HCT116 (cell line): ENCODE results near the gene FAM131C. TPM values are rescaled to one million over a fixed set of nuclear protein-coding genes. Genes with fewer than 3 reads are reported as not detected.
"Not testable (repeated sequence)": the region's sequence is repeated elsewhere in the genome, so short reads cannot be mapped to it uniquely, and the experiment has no call there.

ENCODE experiments used
- ATAC-seq: fragments of 200-7000 bp; cut with Tn5 transposase; 2 replicates; pipeline ENCODE4 v1.9.1; 2020; ENCODE audit warnings: mild to moderate bottlenecking, moderate library complexity
- BruUV-seq: library from RNA; stranded (reverse); fragments of 400-500 nt; replicated peaks from 2 replicates; lab custom pipeline; 2021; lab: Mats Ljungman, UMichigan
- CTCF ChIA-PET: fragments of 300-600 bp; sonication (Branson Sonifier 250); formaldehyde crosslinking; loops from one replicate; lab custom pipeline; 2021; ENCODE audit warnings: antibody characterized with exemption; lab: Charles Lee
- POLR2A ChIA-PET: fragments of 300-600, 350-600 bp; sonication (Branson Sonifier 250); formaldehyde crosslinking; loops from one replicate; lab custom pipeline; 2021; ENCODE audit warnings: antibody characterized with exemption; lab: Charles Lee
- RAD21 ChIA-PET, 2 experiments: fragments of 300-600 bp; sonication (Branson Sonifier 250); formaldehyde crosslinking; loops; one replicate each; lab custom pipeline; 2023; ENCODE audit warnings: low total read pairs in 2 of 2; ENCODE audit not compliant: uncharacterized antibody in 2 of 2, unreplicated experiment in 2 of 2, low non-redundant PET in 1 of 2; lab: Charles Lee
- DNase-seq: peaks from one replicate; pipeline ENCODE4 v3.0.0-alpha.2; 2010; ENCODE audit warnings: low read depth, low spot score
- H2AFZ ChIP-seq: fragments of 200-600 bp; shearing (Covaris generic), sonication (generic); 2 replicates; pipeline ENCODE4 v1.6.1; 2017; ENCODE audit warnings: low read depth, mixed run types, mixed read lengths, antibody characterized with exemption, low read length; ENCODE audit not compliant: poor library complexity, severe bottlenecking
- H3K27ac ChIP-seq: 2 replicates; pipeline ENCODE4 v1.5.1; 2012; ENCODE audit warnings: low read depth, low read length
- H3K27me3 ChIP-seq: fragments of 200-600 bp; sonication (generic); 2 replicates; pipeline ENCODE4 v1.6.1; 2016; ENCODE audit warnings: mixed run types, low read length, mixed read lengths; ENCODE audit not compliant: insufficient read depth
- H3K36me3 ChIP-seq, 2 experiments: fragments of 200-500 bp in 1 of 2; fragments of 200-600 bp in 1 of 2; sonication (Bioruptor generic) in 1 of 2; sonication (generic) in 1 of 2; 2 replicates each; pipeline versions ENCODE4 v1.5.1 to v1.6.1; 2014 to 2016; ENCODE audit warnings: low read length in 2 of 2, inconsistent platforms in 1 of 2, mixed read lengths in 1 of 2, mixed run types in 1 of 2; ENCODE audit not compliant: insufficient read depth in 2 of 2, control insufficient read depth in 1 of 2
- H3K4me1 ChIP-seq, 2 experiments: fragments of 200-600 bp in 1 of 2; sonication (generic) in 1 of 2; 2 replicates each; pipeline versions ENCODE4 v1.5.1 to v1.6.1; 2012 to 2017; ENCODE audit warnings: low read length in 2 of 2, inconsistent platforms in 1 of 2, mild to moderate bottlenecking in 1 of 2, mixed read lengths in 1 of 2, mixed run types in 1 of 2, moderate library complexity in 1 of 2; ENCODE audit not compliant: insufficient read depth in 2 of 2, control insufficient read depth in 1 of 2
- H3K4me2 ChIP-seq: fragments of 200-600 bp; sonication (generic); 2 replicates; pipeline ENCODE4 v1.6.1; 2017; ENCODE audit warnings: mixed run types, low read length, mixed read lengths
- H3K4me3 ChIP-seq, 2 experiments: fragments of 200-600 bp in 1 of 2; sonication (generic) in 1 of 2; replicated peaks in 1 of 2; 2 replicates each; pipeline ENCODE4 v1.5.1; 2011 to 2016; ENCODE audit warnings: low read length in 2 of 2, control low read depth in 1 of 2, low read depth in 1 of 2, mild to moderate bottlenecking in 1 of 2, mixed read lengths in 1 of 2, mixed run types in 1 of 2
- H3K79me2 ChIP-seq: fragments of 200-600 bp; sonication (generic); 2 replicates; pipeline ENCODE4 v1.6.1; 2017; ENCODE audit warnings: mild to moderate bottlenecking, mixed run types, low read length, moderate library complexity, mixed read lengths; ENCODE audit not compliant: insufficient read depth
- H3K9ac ChIP-seq: fragments of 200-600 bp; sonication (generic); 2 replicates; pipeline ENCODE4 v1.6.1; 2016; ENCODE audit warnings: low read length, mixed read lengths
- H3K9me2 ChIP-seq: fragments of 200-600 bp; sonication (generic), shearing (Covaris generic); 2 replicates; pipeline ENCODE4 v1.6.1; 2017; ENCODE audit warnings: mixed run types, mild to moderate bottlenecking, moderate library complexity; ENCODE audit not compliant: insufficient read depth
- H3K9me3 ChIP-seq, 2 experiments: fragments of 200-500 bp in 1 of 2; fragments of 200-600 bp in 1 of 2; sonication (Bioruptor generic) in 1 of 2; sonication (generic) in 1 of 2; 2 replicates each; pipeline ENCODE4 v1.6.1; 2014 to 2017; ENCODE audit warnings: low read length in 2 of 2, mixed read lengths in 2 of 2, inconsistent platforms in 1 of 2, low read depth in 1 of 2, mild to moderate bottlenecking in 1 of 2, mixed run types in 1 of 2, moderate library complexity in 1 of 2; ENCODE audit not compliant: control insufficient read depth in 1 of 2, insufficient read depth in 1 of 2
- H4K20me1 ChIP-seq: fragments of 200-600 bp; sonication (generic), shearing (Covaris generic); 2 replicates; pipeline ENCODE4 v1.6.1; 2017; ENCODE audit warnings: mixed run types, mild to moderate bottlenecking, moderate library complexity; ENCODE audit not compliant: insufficient read depth
- CBX3 ChIP-seq: IDR thresholded peaks from 2 replicates; pipeline ENCODE4 v1.6.1; 2012; ENCODE audit warnings: low read depth
- EZH2 ChIP-seq: fragments of 200-600 bp; sonication (generic); IDR thresholded peaks from 2 replicates; pipeline ENCODE4 v1.6.1; 2017; ENCODE audit warnings: antibody characterized with exemption, mixed run types
- MAX ChIP-seq: IDR thresholded peaks from 2 replicates; pipeline ENCODE4 v1.6.1; 2012
- POLR2A ChIP-seq: IDR thresholded peaks from 2 replicates; pipeline ENCODE4 v1.7.0; 2011; ENCODE audit warnings: borderline replicate concordance; ENCODE audit not compliant: insufficient read depth, insufficient read length; ENCODE audit errors: extremely low read depth
- SIN3A ChIP-seq: IDR thresholded peaks from 2 replicates; pipeline ENCODE4 v1.6.1; 2012; ENCODE audit warnings: low read depth
- SP1 ChIP-seq: IDR thresholded peaks from 2 replicates; pipeline ENCODE4 v1.6.1; 2012; ENCODE audit warnings: low read depth
- TCF7L2 ChIP-seq: IDR thresholded peaks from 2 replicates; pipeline ENCODE4 v1.7.0; 2011; ENCODE audit warnings: borderline replicate concordance, inconsistent platforms; ENCODE audit not compliant: insufficient read depth, insufficient read length; ENCODE audit errors: extremely low read depth
- ZBTB33 ChIP-seq: IDR thresholded peaks from 2 replicates; pipeline ENCODE4 v1.6.1; 2011; ENCODE audit warnings: mild to moderate bottlenecking, low read length, moderate library complexity; ENCODE audit not compliant: insufficient replicate concordance; ENCODE audit errors: extremely low read depth
- ZNF274 ChIP-seq: fragments of 200-500 bp; sonication (Bioruptor generic); IDR thresholded peaks from 2 replicates; pipeline ENCODE4 v1.6.1; 2014; ENCODE audit warnings: mild to moderate bottlenecking, low read depth, low read length, inconsistent platforms
- intact Hi-C: fragments of 100-400 bp; cut with micrococcal nuclease; formaldehyde crosslinking; loops from 2 replicates; pipeline ENCODE4 v1.10.0; 2022
- total RNA-seq: library from RNA; stranded (reverse); gene quantifications from one replicate; pipeline ENCODE4 v1.2.1, GENCODE V29; 2021; ENCODE audit not compliant: unreplicated experiment
- TF ChIP-seq, protein P1 (sequence below), 3 experiments: fragments of 200-600 bp in 1 of 3; sonication (generic) in 1 of 3; IDR thresholded peaks in 2 of 3; conservative IDR thresholded peaks in 1 of 3; 2 replicates each; pipeline ENCODE4 v1.5.1; 2012 to 2017; ENCODE audit warnings: low read depth in 2 of 3, low read length in 2 of 3, antibody characterized with exemption in 1 of 3, borderline replicate concordance in 1 of 3, control low read depth in 1 of 3, mild to moderate bottlenecking in 1 of 3, mixed read lengths in 1 of 3, mixed run types in 1 of 3, moderate library complexity in 1 of 3; ENCODE audit not compliant: insufficient read depth in 1 of 3
- TF ChIP-seq, protein P2 (sequence below): IDR thresholded peaks from 2 replicates; pipeline ENCODE4 v1.6.1; 2012; ENCODE audit warnings: low read depth

The FAM131C gene
- total RNA-seq, 1 experiment from 2014 or later = 11.6 TPM

GRCh38 chr1:16029003-16029268 is 44.5 kb downstream of the FAM131C start:
- H3K4me3 ChIP-seq, POLR2A ChIA-PET, RAD21 ChIA-PET, CTCF ChIA-PET, BruUV-seq, H3K9ac ChIP-seq, H3K27me3 ChIP-seq, intact Hi-C loops, H4K20me1 ChIP-seq, ATAC-seq, H3K9me2 ChIP-seq, H3K9me3 ChIP-seq, H3K27ac ChIP-seq, H2AFZ ChIP-seq, H3K36me3 ChIP-seq, DNase-seq, H3K79me2 ChIP-seq, H3K4me2 ChIP-seq: not testable (repeated sequence)
- H3K4me1 ChIP-seq = peaks cover 2 to 18% of the 10 kb centered on the region in 2 experiments; a peak in 3 of 4 replicates

- Histone ChIP-seq H3K9me2 (no peaks in the 10 kb centered on the region), H3K36me3 (no peaks in the 10 kb centered on the region), H3K4me1 (peaks cover 2 to 18% of the 10 kb centered on the region in 2 experiments; a peak in 3 of 4 replicates), H3K27me3 (no peaks in the 10 kb centered on the region), H4K20me1 (no peaks in the 10 kb centered on the region), H3K27ac (no peak overlapping the region), H2AFZ (no peak overlapping the region), H3K9me3 (no peaks in the 10 kb centered on the region), H3K4me2 (no peak overlapping the region), H3K79me2 (no peaks in the 10 kb centered on the region), H3K9ac (no peak overlapping the region), H3K4me3 (no peak overlapping the region)
- ChIA-PET CTCF (no interaction called here), POLR2A (no interaction called here), RAD21 (no interaction called here)
- DNase-seq = no peak
- no peak for ATAC-seq
- intact Hi-C loops = no loop called here
- BruUV-seq = no TSS peak
- no peak for TF ChIP-seq CBX3
- no peak for TF ChIP-seq POLR2A
- TF ChIP-seq SP1 = no peak
- no peak for TF ChIP-seq TCF7L2
- no peak for TF ChIP-seq MAX
- TF ChIP-seq SIN3A = no peak
- no peak for TF ChIP-seq EZH2
- TF ChIP-seq ZNF274 = no peak
- TF ChIP-seq, protein P1, sequence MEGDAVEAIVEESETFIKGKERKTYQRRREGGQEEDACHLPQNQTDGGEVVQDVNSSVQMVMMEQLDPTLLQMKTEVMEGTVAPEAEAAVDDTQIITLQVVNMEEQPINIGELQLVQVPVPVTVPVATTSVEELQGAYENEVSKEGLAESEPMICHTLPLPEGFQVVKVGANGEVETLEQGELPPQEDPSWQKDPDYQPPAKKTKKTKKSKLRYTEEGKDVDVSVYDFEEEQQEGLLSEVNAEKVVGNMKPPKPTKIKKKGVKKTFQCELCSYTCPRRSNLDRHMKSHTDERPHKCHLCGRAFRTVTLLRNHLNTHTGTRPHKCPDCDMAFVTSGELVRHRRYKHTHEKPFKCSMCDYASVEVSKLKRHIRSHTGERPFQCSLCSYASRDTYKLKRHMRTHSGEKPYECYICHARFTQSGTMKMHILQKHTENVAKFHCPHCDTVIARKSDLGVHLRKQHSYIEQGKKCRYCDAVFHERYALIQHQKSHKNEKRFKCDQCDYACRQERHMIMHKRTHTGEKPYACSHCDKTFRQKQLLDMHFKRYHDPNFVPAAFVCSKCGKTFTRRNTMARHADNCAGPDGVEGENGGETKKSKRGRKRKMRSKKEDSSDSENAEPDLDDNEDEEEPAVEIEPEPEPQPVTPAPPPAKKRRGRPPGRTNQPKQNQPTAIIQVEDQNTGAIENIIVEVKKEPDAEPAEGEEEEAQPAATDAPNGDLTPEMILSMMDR (IDR thresholded peaks at IDR 0.05 in 2 of 3, conservative IDR thresholded peaks at IDR 0.05 in 1 of 3; ENCODE audit: borderline replicate concordance in 1 of 3, insufficient read depth in 1 of 3, low read depth in 2 of 3, low read length in 2 of 3) = no peak
- TF ChIP-seq, protein P2, sequence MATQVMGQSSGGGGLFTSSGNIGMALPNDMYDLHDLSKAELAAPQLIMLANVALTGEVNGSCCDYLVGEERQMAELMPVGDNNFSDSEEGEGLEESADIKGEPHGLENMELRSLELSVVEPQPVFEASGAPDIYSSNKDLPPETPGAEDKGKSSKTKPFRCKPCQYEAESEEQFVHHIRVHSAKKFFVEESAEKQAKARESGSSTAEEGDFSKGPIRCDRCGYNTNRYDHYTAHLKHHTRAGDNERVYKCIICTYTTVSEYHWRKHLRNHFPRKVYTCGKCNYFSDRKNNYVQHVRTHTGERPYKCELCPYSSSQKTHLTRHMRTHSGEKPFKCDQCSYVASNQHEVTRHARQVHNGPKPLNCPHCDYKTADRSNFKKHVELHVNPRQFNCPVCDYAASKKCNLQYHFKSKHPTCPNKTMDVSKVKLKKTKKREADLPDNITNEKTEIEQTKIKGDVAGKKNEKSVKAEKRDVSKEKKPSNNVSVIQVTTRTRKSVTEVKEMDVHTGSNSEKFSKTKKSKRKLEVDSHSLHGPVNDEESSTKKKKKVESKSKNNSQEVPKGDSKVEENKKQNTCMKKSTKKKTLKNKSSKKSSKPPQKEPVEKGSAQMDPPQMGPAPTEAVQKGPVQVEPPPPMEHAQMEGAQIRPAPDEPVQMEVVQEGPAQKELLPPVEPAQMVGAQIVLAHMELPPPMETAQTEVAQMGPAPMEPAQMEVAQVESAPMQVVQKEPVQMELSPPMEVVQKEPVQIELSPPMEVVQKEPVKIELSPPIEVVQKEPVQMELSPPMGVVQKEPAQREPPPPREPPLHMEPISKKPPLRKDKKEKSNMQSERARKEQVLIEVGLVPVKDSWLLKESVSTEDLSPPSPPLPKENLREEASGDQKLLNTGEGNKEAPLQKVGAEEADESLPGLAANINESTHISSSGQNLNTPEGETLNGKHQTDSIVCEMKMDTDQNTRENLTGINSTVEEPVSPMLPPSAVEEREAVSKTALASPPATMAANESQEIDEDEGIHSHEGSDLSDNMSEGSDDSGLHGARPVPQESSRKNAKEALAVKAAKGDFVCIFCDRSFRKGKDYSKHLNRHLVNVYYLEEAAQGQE = no peak
- TF ChIP-seq ZBTB33 = no peak
Observed at GRCh38 chr1:16028237-16029002, 45.0 kb downstream of the FAM131C start.
